GM21367 (cell line): Measurements from ENCODE around the gene CCDC112.
"Not testable (repeated sequence)": the region's sequence is repeated elsewhere in the genome, so short reads cannot be mapped to it uniquely, and the experiment has no call there.

Source experiments
- ATAC-seq: cut with Tn5 transposase; IDR thresholded peaks from one replicate; pipeline ENCODE4 v1.9.1; 2021; ENCODE audit not compliant: unreplicated experiment

CCDC112 gene

DNA sequence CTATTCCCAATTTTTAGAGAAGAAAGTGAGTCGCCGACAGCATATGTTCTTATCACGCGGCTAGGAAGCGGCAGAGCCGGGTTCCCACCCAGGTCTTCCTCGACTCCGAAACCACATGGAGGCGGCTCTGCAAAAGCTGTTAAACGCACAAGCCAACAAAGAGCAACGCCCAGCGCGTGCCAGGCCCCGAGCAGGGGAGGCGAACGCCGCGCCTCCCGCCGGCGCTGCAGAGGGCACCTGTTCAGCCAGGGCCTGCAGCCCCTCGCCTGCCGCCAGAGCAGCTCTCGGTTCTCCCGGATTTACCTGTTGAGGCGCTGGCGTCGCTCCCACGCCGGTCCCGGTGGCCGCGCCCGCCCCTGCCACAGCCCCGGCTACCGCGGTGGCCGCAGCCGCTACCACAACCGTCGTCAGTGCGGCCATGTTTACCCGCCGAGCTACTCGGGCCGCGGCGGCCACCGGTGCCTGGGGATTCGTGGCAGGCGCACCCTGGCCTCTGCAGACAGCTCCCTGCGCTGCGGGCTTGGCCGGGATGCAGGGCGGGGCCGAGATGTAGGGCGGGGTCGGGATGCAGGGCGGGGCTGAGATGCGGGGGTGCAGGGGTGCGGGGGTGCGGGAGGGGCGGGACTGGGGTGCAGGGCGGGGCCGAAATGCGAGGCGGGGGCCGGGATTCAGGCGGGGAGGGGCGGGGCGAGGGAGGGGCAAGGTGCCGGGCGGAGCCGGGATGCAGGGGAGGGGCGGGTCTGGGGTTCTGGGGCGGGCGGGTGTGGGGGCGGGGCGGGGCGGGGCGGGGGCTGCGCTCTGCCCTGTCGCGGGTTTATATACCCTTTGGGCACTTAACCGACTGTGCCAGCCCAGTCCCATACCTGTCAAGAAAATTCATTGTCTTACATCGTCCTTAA is at the start of gene CCDC112:
Gene CCDC112, minus strand, starts transcription at position 531 of the 899 bp plus-strand sequence. Its CDS starts 111 bp downstream, at position 420.
- peak; percentile 83 for ATAC-seq

DNA sequence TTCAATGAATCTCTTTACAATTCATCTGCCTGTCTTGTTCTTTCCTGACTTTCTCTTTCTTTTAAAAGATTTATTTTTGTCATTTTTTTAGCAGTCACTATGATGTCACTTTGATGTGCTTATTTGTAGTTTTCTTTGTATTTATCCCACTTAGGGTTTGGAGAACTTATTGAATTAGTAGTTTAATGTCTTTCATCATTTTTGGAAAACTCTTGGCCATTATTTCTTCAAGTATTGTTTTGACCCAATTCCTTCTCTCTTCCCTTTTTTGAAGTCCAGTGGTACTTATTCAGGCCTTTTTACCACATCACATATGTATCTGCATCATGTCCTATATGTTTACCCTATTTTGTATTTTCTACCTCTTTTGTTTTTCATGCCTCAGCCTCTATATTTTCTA is 48.9 kb upstream of the CCDC112 start:
- no peak for ATAC-seq

GRCh38 chr5:115343855-115344254 is 47.4 kb upstream of the CCDC112 start:
- ATAC-seq, result no peak

DNA sequence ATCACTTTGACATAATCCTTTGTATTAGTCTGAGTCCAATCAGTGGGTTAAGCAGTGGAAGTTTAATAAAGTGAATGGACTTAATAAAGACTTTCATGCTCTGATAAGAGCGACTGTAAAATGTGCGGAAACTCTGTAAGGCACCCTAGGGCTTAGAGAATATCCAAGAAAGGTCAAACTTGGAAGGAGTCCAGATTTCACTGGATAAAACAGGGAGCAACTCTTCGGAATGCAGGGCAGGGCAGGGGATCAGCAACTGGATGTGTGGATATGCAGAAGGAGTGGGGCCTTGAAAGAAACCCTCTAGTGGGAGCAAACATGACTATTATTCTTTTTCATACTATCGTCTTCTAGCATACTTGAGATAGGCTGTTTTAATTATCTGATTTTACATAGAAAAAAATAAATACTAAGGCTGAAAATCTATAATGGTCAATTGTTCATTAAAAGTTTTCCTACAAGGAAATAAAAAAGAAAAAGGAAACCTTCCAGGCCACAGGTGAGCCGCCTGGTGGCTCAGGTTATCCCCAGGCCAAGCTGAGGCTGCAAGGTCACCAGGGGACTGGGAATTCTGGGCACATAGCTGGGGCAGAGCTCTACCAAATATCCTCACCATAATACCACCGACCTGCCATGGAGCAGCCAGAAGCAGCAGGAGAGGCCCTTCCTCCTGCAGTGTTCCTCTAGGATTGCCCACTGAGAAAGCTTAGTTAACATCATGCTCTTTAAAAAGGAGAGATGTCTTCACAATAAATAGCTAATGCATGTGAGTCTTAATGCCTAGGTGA is 46.3 kb upstream of the CCDC112 start:
- ATAC-seq, result no peak

- no peak for ATAC-seq
These were observed 45.3 kb upstream of the CCDC112 start for GRCh38 chr5:115341745-115342144.

DNA sequence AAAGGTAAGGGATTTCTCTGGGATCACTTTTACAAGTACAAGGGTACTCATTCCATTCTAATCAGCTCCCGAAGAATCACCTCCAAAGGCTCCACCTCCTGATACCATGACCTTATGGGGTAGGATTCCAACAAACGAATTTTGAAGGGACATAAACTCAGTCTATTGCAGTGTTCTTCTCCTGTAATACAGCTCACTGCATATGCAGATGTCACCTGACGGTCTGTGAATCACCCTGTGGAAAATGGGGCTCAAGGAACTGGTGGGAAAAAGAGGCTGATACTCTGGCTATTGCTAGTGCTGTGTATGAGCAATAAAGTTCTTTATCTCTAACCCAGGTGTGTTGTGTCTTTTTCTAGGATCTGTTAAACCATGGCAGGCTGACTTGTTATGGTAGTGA is 42.4 kb upstream of the CCDC112 start:
- ATAC-seq, result no peak

- ATAC-seq, result no peak
These were observed 41.4 kb upstream of the CCDC112 start for GRCh38 chr5:115337882-115338281.

GRCh38 chr5:115336964-115337363 is 40.5 kb upstream of the CCDC112 start:
- ATAC-seq, result no peak

GRCh38 chr5:115336201-115336720 is 39.8 kb upstream of the CCDC112 start:
- ATAC-seq, result no peak

DNA sequence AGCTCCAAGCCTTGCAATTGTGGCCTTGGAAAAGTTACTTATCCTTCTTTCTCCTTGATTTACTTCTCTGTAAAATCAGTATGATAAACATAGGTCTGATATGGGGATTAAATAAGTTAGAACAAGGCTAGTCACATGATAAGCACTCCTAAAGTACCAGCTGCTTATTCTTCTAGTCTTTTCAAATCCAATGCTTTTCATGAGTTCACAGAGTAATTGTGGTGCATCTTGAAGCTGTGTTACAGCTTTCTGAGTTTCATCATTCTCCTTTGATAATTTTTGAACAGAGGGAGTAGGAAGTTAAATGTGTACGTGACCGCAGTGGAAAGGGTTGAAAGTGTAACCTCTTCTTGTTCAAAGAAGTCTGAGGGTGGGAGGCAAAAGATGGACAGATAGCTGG is 38.8 kb upstream of the CCDC112 start:
- no peak for ATAC-seq

DNA sequence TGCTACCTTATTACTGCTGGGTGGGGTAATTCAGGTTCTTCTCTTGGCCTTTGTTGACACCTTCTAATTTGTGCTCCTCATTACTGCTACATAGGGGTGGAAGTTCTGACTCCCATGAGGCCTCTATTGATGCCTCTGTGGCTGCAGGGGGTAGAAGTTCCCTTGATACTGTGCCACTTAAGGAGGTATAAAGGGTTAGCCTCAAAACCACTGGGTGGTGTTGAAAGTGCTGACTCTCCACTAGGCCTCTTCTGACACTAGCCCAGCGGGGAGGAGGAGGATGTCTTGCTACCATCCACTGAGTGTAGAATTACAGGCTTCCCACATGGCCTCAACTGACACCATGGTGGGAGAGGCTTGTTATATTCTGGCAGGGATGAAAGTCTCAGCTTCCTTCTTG is 36.7 kb upstream of the CCDC112 start:
- no peak for ATAC-seq

DNA sequence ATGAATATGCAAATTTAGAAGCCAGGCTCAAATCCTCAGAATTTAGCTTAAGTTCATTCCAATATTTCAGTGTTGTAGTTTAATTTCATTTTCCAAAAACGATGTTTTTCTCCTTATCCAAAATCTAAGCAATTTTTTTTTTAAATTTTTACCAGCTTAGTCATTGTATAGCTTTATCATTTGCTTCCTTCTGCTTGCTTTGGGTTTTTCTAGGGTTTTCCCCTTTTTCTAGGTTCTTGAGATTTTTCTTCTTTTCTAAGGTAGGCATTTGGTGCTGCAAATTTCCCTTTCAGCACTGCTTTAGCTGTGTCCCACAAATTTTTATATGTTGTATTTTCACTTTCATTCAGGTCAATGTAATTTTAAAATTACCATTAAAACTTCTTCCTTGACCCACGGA is 34.4 kb upstream of the CCDC112 start:
- ATAC-seq, result no peak

DNA sequence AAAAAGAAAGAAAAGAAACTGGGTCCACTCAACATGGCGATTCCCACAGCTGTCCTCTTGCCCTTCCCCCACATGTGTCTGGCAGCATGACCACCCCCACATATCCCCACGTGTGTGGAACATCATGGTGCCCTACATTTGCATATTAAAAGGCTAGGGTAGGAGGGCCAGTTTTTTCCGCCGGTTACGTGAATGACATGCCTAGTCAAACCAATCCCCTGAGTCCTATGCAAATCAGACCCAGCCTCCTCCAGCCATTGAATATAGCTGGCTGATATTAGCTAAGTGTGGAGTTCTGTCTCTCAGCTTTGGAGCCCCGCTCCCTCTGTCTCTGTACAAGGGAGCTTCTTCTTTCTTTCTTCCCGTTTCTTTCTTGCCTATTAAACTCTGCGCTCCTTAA is 33.0 kb upstream of the CCDC112 start:
- ATAC-seq, result no peak

DNA sequence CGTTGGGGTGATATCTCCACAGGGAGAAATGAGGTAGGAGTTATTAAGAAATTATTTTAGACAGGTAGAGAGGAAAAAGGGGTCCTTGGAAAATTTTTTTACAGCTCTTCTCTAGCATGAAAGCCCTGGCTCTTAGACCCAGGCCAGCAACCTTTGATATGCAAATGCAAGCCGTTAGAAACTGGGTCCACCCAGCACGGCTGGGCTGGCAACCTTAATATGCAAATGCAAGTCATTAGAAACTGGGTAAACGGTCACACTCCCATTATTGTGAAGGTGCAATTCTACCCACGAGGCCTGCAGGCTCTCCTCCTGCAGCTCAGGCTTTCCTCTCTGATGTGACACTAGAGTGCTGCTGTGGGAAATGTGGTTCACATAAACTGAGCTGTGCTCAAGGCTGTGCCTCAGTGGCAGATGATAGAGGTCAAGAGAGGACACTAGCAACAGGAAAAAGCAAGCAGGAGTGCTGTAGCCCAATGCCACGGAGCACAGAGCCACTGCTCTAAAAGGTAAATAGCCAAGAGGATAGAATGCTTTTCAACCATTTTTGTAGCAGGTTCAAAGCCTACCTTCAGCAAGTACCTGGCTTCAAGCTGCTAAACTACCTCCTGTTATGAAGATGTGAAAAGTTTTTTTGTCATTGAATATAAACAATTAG is 32.3 kb upstream of the CCDC112 start:
- not testable (repeated sequence) for ATAC-seq

DNA sequence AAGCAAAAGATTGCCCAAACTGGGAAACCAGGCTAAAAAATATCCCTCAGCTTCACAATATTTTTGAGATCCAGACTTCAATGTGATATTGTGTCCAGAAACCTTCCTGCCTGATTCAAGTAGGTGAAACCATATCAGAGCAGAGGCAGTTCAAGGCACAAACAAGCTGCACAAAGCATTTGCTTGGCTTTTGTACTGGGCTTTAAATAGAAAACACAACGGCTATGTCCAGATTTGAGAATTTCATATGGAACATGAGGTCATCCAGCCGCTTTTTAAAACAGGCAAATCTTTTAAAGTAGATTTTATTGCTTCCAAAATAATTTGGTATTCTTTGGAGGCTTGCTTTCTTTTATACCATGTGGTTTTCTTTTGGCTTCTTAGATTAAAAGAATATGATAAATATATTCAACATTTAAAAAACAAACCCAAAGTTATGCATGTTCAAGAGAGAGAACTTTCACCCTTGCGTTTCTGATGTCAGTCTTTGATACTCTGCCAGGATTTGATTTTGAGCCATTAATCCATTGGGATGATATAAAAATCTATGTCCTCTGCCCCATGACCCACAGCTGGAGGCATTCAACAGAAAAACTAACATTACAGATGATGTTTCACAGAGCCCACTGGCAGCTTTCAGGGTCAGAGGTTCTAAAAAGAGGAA is 29.0 kb upstream of the CCDC112 start:
- ATAC-seq, result no peak

GRCh38 chr5:115324021-115324420 is 27.6 kb upstream of the CCDC112 start:
- ATAC-seq, result no peak

- no peak for ATAC-seq
These were observed 26.3 kb upstream of the CCDC112 start for GRCh38 chr5:115322729-115323128.

DNA sequence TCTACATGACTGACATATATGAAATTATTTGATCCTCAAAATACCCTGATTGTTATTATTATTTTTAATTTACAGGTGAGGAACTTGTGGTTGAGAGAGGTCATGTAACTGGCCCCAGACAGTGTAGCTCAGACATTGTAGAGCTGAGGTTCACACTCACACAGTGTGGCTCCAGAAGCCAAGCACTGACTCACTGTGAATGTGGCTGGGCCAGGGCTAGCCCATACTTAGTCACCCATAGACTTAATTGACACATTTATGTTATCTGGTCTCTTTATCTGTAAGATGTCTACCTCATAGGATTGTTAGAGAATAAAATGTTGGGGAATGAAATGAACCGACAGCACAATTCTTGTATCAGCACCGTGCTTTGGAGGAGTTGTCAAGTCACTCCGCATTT is 24.9 kb upstream of the CCDC112 start:
- ATAC-seq, result no peak

DNA sequence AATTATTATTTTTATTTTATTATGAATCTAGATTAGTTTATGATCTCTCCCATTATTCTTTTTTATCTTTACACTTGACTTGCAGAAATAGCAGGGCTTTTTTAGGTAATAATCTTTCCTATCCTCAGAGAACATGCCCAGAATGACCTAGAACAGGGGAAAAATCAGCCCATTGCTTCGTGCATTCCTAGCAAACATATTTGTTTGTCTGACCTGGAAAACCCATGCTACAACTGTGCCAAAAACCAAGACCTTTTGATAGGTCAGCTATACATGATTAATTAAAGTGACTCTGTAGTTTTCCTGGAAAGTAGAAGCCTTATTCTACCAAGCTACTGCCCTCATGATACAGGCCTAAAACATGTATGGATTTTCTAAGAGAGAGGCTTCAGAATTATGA is 24.1 kb upstream of the CCDC112 start:
- ATAC-seq, result no peak

DNA sequence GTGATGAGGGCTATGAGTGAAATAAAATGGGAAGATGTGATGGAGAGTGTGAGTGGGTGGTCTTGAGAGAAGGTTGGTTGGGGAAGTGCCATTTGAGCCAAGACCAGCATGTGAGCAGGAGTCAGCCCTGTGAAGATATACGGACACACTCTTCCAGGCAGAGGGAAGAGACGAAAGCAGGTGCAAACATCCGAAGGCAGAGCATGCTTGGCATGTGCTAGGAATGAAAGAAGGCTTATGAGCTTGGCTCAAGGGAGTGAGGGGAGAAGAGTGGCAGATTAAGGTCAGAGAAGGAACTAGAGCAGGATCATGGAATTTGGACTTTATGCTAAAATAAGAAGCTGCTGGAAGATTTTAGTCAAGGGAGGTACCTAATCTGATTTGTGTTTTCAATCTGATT is 23.6 kb upstream of the CCDC112 start:
- ATAC-seq, result no peak

- no peak for ATAC-seq
These were observed 22.6 kb upstream of the CCDC112 start for GRCh38 chr5:115319007-115319406.
